ENCODE measurements around the gene RMI1. TPM values are rescaled to one million over a fixed set of nuclear protein-coding genes. Genes with fewer than 3 reads are reported as not detected.
"Not testable (repeated sequence)": the region's sequence is repeated elsewhere in the genome, so short reads cannot be mapped to it uniquely, and the experiment has no call there.

Gene RMI1
- total RNA-seq = 12.1 TPM

DNA sequence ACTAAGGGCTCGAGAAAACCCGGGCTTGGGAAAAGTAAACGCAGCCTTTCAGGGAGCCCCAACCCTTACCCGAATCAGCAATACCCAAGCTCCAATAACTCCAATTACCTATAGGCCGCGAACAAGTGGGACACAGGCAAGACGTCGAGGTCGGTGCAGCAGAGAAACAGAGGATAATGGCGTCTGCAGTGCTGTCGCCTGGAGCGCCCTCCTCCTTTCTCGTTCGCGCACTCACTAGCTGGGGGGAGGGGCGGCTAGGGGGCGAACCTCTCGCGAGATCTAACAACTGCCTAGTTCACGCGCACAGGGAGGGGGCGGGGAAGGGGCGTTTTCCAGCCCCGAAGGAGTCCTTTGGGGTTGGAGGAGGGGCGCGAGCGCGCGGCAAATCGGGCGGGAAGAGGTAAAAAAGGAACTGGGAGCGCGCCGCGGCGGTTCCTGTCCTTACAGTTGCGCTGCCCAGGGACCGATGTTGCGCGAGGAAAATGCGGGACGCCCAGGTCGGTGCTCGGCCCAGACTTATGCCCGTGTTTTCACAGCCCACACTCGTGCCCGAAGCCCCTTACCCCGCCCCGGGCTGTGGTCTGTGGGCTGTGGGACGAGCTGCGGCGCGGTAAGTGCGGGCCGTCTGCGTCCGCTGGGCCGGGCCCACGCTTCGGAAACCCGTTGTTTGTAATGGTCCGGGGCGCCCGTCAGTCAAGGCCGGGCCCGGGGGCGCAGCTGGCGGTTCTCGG, at the start of gene RMI1:
Gene RMI1 (plus strand): TSS at position 411 of the 731 bp plus-strand sequence. CDS start 20,182 bp downstream, outside the sequence.
- DNase-seq (ENCODE audit: low spot score) = peak; percentile 100

- DNase-seq (ENCODE audit: low spot score) = no peak
These were observed 49.7 kb upstream of the RMI1 start for GRCh38 chr9:83930881-83931280.

GRCh38 chr9:83932011-83932410, 48.6 kb upstream of the RMI1 start:
- DNase-seq (ENCODE audit: low spot score) = no peak

DNA sequence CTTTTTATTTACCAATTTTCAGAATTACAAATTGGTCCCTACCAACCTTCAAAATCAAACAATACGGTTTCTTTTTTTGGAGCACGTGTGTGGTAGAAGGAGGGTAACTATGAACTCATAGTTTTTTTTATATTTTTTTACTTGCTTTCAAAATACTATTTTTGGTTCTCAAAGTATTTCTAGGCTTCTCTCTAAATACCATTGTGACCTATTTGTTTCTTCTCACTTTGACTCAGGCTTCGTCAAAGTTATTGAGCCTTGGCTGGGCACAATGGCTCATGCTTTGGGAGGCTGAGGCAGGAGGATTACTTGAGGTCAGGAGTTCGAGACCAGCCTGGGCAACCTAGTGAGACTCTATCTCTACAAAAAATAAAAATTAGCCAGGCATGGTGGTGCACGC, 47.8 kb upstream of the RMI1 start:
- no peak for DNase-seq (ENCODE audit: low spot score)

- no peak for DNase-seq (ENCODE audit: low spot score)
These were observed 46.8 kb upstream of the RMI1 start for GRCh38 chr9:83933790-83934189.

- no peak for DNase-seq (ENCODE audit: low spot score)
These were observed 45.9 kb upstream of the RMI1 start for GRCh38 chr9:83934569-83935275.

DNA sequence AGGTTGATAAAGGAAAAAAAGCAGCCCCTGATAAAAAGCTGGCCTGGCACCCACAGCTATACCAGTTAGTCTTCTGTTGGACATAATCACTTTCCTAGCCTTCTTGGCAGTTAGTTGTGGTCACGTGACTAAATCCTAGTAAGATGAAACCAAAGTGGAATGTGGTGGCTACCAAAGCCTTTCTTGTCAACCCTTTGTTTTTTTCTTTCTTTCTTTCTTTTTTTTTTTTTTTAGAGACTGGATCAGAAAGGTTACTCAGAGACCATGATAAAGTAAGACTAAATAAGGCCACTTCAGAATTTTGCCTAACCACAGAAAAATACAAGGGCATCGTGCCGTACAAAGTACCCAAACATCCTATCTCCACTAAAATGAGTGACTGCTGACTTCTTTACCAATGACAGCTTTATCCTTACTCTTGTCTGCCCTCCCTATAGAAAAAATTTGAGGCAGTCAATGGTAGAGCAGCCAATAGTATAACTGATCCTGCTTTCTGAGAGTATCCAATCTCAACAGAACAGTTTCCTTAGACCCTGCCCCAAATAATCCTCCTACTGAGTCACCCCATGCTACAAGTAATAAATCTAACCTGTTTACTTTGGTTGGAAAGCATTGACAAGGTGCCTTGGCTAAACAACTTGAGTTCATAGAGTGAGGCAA, 45.2 kb upstream of the RMI1 start:
- no peak for DNase-seq (ENCODE audit: low spot score)

DNA sequence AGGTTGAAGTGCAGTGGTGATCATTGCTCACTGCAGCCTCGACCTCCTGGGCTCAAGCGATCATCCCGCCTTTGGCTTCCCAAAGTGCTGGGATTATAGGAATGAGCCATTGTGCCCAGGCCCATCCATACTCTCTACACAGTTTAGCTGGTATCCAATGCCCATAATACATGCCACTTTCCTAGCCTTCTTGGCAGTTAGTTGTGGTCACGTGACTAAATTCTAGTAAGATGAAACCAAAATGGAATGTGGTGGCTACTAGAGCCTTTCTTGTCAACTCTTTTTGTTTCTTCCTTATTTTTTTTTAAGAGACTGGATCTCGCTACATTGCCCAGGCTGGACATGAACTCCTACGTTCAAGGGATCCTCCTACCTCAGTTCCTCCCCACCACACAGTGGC, 44.1 kb upstream of the RMI1 start:
- no peak for DNase-seq (ENCODE audit: low spot score)

GRCh38 chr9:83937861-83938455, 42.6 kb upstream of the RMI1 start:
- DNase-seq (ENCODE audit: low spot score) = peak; percentile 38

GRCh38 chr9:83940590-83941303, 39.9 kb upstream of the RMI1 start:
- peak; percentile 22 for DNase-seq (ENCODE audit: low spot score)

- DNase-seq (ENCODE audit: low spot score) = not testable (repeated sequence)
These were observed 32.5 kb upstream of the RMI1 start for GRCh38 chr9:83948096-83948495.

- DNase-seq (ENCODE audit: low spot score) = peak; percentile 49
These were observed 24.5 kb upstream of the RMI1 start for GRCh38 chr9:83956086-83956435.

- peak; percentile 80 for DNase-seq (ENCODE audit: low spot score)
These were observed 24.0 kb upstream of the RMI1 start for GRCh38 chr9:83956436-83957247.

DNA sequence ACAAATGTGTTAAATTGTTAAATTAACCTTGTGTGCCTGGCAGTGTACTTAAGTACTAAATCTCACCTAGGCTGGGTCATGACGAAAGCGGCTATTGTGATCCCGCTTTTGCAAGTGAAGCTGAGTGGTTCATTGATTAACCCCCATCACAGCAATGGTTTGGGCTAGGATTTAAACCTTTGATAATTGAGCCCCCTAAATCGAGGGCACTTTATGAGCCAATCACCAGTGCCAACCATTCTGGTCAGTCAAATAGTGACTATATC, 23.4 kb upstream of the RMI1 start:
- no peak for DNase-seq (ENCODE audit: low spot score)

- no peak for DNase-seq (ENCODE audit: low spot score)
These were observed 21.5 kb upstream of the RMI1 start for GRCh38 chr9:83959061-83959460.

DNA sequence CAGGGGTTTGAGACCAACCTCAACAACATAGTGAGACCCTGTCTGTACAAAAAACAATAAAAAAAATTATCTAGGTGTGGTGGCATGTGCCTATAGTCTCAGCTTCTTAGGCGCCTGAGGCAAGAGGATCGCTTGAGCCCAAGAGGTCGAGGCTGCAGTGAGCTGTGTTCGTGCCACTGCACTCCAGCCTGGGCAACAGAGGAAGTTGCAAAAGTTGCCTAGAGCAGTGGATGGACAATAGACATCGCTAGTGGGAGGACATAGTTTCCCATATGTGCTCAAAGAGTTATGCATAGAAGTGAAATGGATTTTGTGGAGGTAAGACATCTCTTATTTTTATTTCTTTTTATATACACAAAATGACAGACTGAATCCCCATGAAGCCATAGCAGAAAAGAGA, 19.6 kb upstream of the RMI1 start:
- DNase-seq (ENCODE audit: low spot score) = no peak

DNA sequence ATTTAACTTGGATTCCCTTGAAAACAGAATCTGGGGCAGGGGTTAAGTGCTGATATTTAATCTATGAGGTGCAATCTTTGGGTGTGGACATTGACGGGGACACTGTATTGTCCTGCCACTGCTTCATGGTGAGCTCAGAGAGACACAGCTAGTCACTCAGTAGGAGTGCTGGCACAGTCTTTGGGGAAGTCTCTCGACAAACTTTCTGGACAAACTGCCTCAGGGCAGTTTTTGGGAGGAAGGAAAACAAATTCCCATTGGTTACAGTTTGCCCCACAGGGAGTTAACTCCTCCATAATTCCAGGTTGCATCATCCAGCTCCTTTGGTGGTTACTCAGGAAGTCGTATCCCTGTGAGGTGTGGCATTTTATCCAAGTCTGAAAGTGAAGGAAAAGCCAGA, 18.4 kb upstream of the RMI1 start:
- no peak for DNase-seq (ENCODE audit: low spot score)

GRCh38 chr9:83964973-83965349, 15.6 kb upstream of the RMI1 start:
- DNase-seq (ENCODE audit: low spot score) = no peak

- DNase-seq (ENCODE audit: low spot score) = no peak
These were observed 15.0 kb upstream of the RMI1 start for GRCh38 chr9:83965350-83966208.

DNA sequence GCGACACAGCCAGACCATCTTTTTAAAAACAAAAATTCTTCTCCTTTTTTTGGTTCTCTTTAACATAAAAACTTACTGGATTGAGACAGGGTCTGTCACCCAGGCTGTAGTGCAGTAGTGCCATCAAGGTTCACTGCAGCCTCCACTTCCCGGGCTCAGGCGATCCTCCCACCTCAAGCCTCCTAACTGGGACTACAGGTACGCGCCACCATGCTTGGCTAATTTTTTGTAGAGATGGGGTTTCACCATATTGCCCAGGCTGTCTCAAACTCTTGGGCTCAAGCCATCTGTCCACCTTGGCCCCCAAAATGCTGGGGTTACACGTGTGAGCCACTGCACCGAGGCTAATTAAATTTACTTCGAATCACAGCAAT, 14.4 kb upstream of the RMI1 start:
- DNase-seq (ENCODE audit: low spot score) = no peak

Data from ureter (tissue), 1 donor.